ENCODE data around the gene WWOX.

WWOX gene

GRCh38 chr16:78672779-78673556, 573.5 kb downstream of the WWOX start:
- H3K4me3 ChIP-seq (ENCODE audit: low read length) = no peak overlapping the region
- no peak for TF ChIP-seq CTCF (IDR thresholded peaks at IDR 0.05; ENCODE audit: insufficient read depth, low read depth, low read length, missing control alignments)
- DNase-seq (ENCODE audit: low read depth) = no peak

GRCh38 chr16:78673884-78674283, 574.4 kb downstream of the WWOX start:
- H3K4me3 ChIP-seq (ENCODE audit: low read length) = no peak overlapping the region
- no peak for DNase-seq (ENCODE audit: low read depth)
- no peak for TF ChIP-seq CTCF (IDR thresholded peaks at IDR 0.05; ENCODE audit: insufficient read depth, low read depth, low read length, missing control alignments)

- DNase-seq (ENCODE audit: low read depth) = no peak
- H3K4me3 ChIP-seq (ENCODE audit: low read length) = no peak overlapping the region
- TF ChIP-seq CTCF (IDR thresholded peaks at IDR 0.05; ENCODE audit: insufficient read depth, low read depth, low read length, missing control alignments) = no peak
Measured at GRCh38 chr16:78675312-78675711, 575.9 kb downstream of the WWOX start.

GRCh38 chr16:78675951-78676792, 576.7 kb downstream of the WWOX start:
- H3K4me3 ChIP-seq (ENCODE audit: low read length) = no peak overlapping the region
- no peak for TF ChIP-seq CTCF (IDR thresholded peaks at IDR 0.05; ENCODE audit: insufficient read depth, low read depth, low read length, missing control alignments)
- DNase-seq (ENCODE audit: low read depth) = no peak

GRCh38 chr16:78677181-78677731, 577.8 kb downstream of the WWOX start:
- no peak overlapping the region for H3K4me3 ChIP-seq (ENCODE audit: low read length)
- DNase-seq (ENCODE audit: low read depth) = no peak

GRCh38 chr16:78679546-78679945, 580.1 kb downstream of the WWOX start:
- no peak for TF ChIP-seq CTCF (IDR thresholded peaks at IDR 0.05; ENCODE audit: insufficient read depth, low read depth, low read length, missing control alignments)
- no peak overlapping the region for H3K4me3 ChIP-seq (ENCODE audit: low read length)
- DNase-seq (ENCODE audit: low read depth) = no peak

More at GRCh38 chr16:78677181-78677731, 577.8 kb downstream of the WWOX start:
- TF ChIP-seq CTCF (IDR thresholded peaks at IDR 0.05; ENCODE audit: insufficient read depth, low read depth, low read length, missing control alignments) = no peak

Data from epithelial cell of esophagus (primary cell).